ENCODE results near the gene ABLIM1.

Gene ABLIM1

GRCh38 chr10:114678820-114679219 is 20.7 kb upstream of the ABLIM1 start:
- DNase-seq: no peak

- DNase-seq: no peak
Observed at GRCh38 chr10:114678336-114678735, 20.3 kb upstream of the ABLIM1 start.

GRCh38 chr10:114674346-114674745 is 16.3 kb upstream of the ABLIM1 start:
- DNase-seq: no peak

- DNase-seq: no peak
Observed at GRCh38 chr10:114669648-114670047, 11.6 kb upstream of the ABLIM1 start.

GRCh38 chr10:114668375-114669080 is 10.5 kb upstream of the ABLIM1 start:
- DNase-seq: no peak

- no peak for DNase-seq
Observed at GRCh38 chr10:114665873-114666272, 7.8 kb upstream of the ABLIM1 start.

GRCh38 chr10:114665406-114665805 is 7.3 kb upstream of the ABLIM1 start:
- DNase-seq: no peak

GRCh38 chr10:114664127-114664526 is 6.1 kb upstream of the ABLIM1 start:
- DNase-seq: no peak

- no peak for DNase-seq
Observed at GRCh38 chr10:114663626-114664025, 5.6 kb upstream of the ABLIM1 start.

- no peak for DNase-seq
Observed at GRCh38 chr10:114662646-114663217, 4.7 kb upstream of the ABLIM1 start.

- DNase-seq: no peak
Observed at GRCh38 chr10:114661212-114661880, 3.3 kb upstream of the ABLIM1 start.

GRCh38 chr10:114655671-114656070 is 2.4 kb downstream of the ABLIM1 start:
- DNase-seq: no peak

- no peak for DNase-seq
Observed at GRCh38 chr10:114654822-114655575, 3.1 kb downstream of the ABLIM1 start.

- DNase-seq: no peak
Observed at GRCh38 chr10:114653926-114654325, 4.1 kb downstream of the ABLIM1 start.

GRCh38 chr10:114652402-114653368 is 5.4 kb downstream of the ABLIM1 start:
- DNase-seq: no peak

GRCh38 chr10:114650831-114651230 is 7.2 kb downstream of the ABLIM1 start:
- DNase-seq: no peak

- DNase-seq: no peak
Observed at GRCh38 chr10:114650266-114650665, 7.8 kb downstream of the ABLIM1 start.

GRCh38 chr10:114649217-114649903 is 8.7 kb downstream of the ABLIM1 start:
- DNase-seq: no peak

GRCh38 chr10:114648368-114648767 is 9.7 kb downstream of the ABLIM1 start:
- DNase-seq: no peak

GRCh38 chr10:114647545-114648138 is 10.4 kb downstream of the ABLIM1 start:
- no peak for DNase-seq

- DNase-seq: no peak
Observed at GRCh38 chr10:114646426-114646825, 11.6 kb downstream of the ABLIM1 start.
